A549 (cell line): Measurements from ENCODE around the gene TGFBR1.

ENCODE experiments used
- BHLHE40 ChIP-seq: IDR thresholded peaks from 2 replicates; pipeline ENCODE4 v1.6.1; 2012; ENCODE audit warnings: low read depth, low read length, inconsistent platforms
- CTCF ChIP-seq: fragments of >200 bp; sonication (Bioruptor Twin); formaldehyde crosslinking; IDR thresholded peaks from 3 replicates; pipeline ENCODE4 v1.5.1; 2016
- HDAC2 ChIP-seq: fragments of 200-600 bp; sonication (generic); IDR thresholded peaks from 2 replicates; pipeline ENCODE4 v1.6.1; 2016
- HOXA7 ChIP-seq: fragments of 250-450 bp; sonication (Bioruptor Pico); IDR thresholded peaks from 2 replicates; pipeline ENCODE4 v1.5.0; 2020; ENCODE audit warnings: mild to moderate bottlenecking, moderate library complexity
- MYC ChIP-seq: IDR thresholded peaks from 2 replicates; pipeline ENCODE4 v1.6.1; 2012; ENCODE audit warnings: mild to moderate bottlenecking, inconsistent platforms, low read length, improper control_type of control experiment, borderline replicate concordance
- NPAS2 ChIP-seq: fragments of 250-450 bp; sonication (Bioruptor Pico); IDR thresholded peaks from 2 replicates; pipeline ENCODE4 v1.8.0; 2022; ENCODE audit warnings: mild to moderate bottlenecking, moderate library complexity, borderline replicate concordance
- PHF8 ChIP-seq: fragments of 200-600 bp; sonication (generic); IDR thresholded peaks from 2 replicates; pipeline ENCODE4 v1.6.1; 2016; ENCODE audit warnings: low read depth, mild to moderate bottlenecking, antibody characterized with exemption, moderate library complexity, borderline replicate concordance
- POLR2AphosphoS2 ChIP-seq: conservative IDR thresholded peaks from 2 replicates; pipeline ENCODE4 v1.6.1; 2012; ENCODE audit warnings: low read length, improper control_type of control experiment, inconsistent platforms
- SREBF2 ChIP-seq: fragments of 450-650 bp; IDR thresholded peaks from 2 replicates; pipeline ENCODE4 v1.6.1; 2014; ENCODE audit warnings: mild to moderate bottlenecking, moderate library complexity
- TF ChIP-seq, protein P1 (sequence below): IDR thresholded peaks from 2 replicates; pipeline ENCODE4 v1.6.1; 2012

GRCh38 chr9:99171225-99172123 is 66.6 kb downstream of the TGFBR1 start:
- TF ChIP-seq HOXA7 (CRISPR knock-in tag), result no peak
- TF ChIP-seq, protein P1, sequence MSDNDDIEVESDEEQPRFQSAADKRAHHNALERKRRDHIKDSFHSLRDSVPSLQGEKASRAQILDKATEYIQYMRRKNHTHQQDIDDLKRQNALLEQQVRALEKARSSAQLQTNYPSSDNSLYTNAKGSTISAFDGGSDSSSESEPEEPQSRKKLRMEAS, result no peak
- no peak for TF ChIP-seq MYC
- TF ChIP-seq POLR2AphosphoS2, result no peak
- TF ChIP-seq HDAC2, result no peak
- no peak for TF ChIP-seq PHF8
- TF ChIP-seq BHLHE40, result no peak
- no peak for TF ChIP-seq SREBF2
- no peak for TF ChIP-seq NPAS2 (CRISPR knock-in tag)
- TF ChIP-seq CTCF, result no peak
